ENCODE measurements around the gene TEX29.

The TEX29 gene

DNA sequence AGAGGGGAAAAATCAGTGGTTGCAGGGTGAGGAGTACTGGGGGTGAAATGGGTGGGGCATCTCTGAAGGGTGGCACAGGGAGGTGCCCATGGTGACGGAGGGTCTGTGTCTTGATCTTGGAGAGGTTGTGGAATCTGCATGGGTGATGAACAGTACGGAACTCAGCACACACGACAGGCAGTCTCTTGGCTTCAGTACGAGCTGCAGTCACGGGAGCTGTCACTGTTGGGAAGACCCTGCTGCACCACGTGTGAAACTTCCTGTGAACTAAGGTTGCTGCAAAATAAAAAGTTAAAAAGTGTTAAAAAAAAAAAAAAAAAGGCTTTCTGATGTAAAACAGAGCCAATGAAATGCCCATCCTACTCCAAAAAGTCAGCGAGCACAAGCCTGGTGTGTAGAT is 34.3 kb downstream of the TEX29 start:
- Histone ChIP-seq H3K4me1 (ENCODE audit: low read depth, poor library complexity, severe bottlenecking) (no peaks in the 10 kb centered on the region), H4K20me1 (ENCODE audit: insufficient read depth) (no peaks in the 10 kb centered on the region), H3K27me3 (ENCODE audit: insufficient read depth, low read depth) (no peaks in the 10 kb centered on the region), H2AFZ (ENCODE audit: low read depth) (no peak overlapping the region), H3K79me2 (ENCODE audit: insufficient read depth, low read depth) (no peaks in the 10 kb centered on the region), H3K27ac (no peak overlapping the region), H3K4me2 (no peak overlapping the region), H3K9ac (no peak overlapping the region), H3K4me3 (IDR thresholded peaks at IDR 0.05; ENCODE audit: insufficient read depth, low read depth, low read length) (no peak overlapping the region), H3K36me3 (ENCODE audit: insufficient read depth) (no peaks in the 10 kb centered on the region)
- TF ChIP-seq, protein P1, sequence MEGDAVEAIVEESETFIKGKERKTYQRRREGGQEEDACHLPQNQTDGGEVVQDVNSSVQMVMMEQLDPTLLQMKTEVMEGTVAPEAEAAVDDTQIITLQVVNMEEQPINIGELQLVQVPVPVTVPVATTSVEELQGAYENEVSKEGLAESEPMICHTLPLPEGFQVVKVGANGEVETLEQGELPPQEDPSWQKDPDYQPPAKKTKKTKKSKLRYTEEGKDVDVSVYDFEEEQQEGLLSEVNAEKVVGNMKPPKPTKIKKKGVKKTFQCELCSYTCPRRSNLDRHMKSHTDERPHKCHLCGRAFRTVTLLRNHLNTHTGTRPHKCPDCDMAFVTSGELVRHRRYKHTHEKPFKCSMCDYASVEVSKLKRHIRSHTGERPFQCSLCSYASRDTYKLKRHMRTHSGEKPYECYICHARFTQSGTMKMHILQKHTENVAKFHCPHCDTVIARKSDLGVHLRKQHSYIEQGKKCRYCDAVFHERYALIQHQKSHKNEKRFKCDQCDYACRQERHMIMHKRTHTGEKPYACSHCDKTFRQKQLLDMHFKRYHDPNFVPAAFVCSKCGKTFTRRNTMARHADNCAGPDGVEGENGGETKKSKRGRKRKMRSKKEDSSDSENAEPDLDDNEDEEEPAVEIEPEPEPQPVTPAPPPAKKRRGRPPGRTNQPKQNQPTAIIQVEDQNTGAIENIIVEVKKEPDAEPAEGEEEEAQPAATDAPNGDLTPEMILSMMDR (conservative IDR thresholded peaks at IDR 0.05; ENCODE audit: low read depth, low read length), result no peak

DNA sequence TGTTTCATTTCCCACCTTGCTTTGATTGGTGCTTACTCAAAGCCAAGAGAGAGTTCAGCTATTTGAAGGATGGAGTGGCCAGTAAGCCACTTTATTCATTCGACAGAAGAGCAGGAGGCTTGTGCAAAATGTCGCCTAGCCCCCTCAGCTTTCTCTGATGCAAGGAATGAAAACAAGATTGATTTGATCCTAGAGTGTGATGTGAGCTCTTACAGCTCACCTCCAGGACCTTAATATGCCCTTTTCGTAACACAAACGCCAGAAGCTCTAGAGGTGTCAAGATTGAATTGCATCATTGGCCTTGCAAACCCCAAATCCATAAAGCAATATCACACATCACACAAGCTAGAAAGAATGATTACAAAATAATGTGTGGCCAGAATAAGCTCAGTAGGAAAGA is 36.4 kb downstream of the TEX29 start:
- Histone ChIP-seq H3K27me3 (ENCODE audit: insufficient read depth, low read depth) (no peaks in the 10 kb centered on the region), H3K79me2 (ENCODE audit: insufficient read depth, low read depth) (no peaks in the 10 kb centered on the region), H3K27ac (no peak overlapping the region), H3K4me2 (no peak overlapping the region), H3K4me3 (IDR thresholded peaks at IDR 0.05; ENCODE audit: insufficient read depth, low read depth, low read length) (no peak overlapping the region), H4K20me1 (ENCODE audit: insufficient read depth) (no peaks in the 10 kb centered on the region), H3K36me3 (ENCODE audit: insufficient read depth) (no peaks in the 10 kb centered on the region), H3K4me1 (ENCODE audit: low read depth, poor library complexity, severe bottlenecking) (no peaks in the 10 kb centered on the region), H3K9ac (no peak overlapping the region), H2AFZ (ENCODE audit: low read depth) (no peak overlapping the region)
- TF ChIP-seq, protein P1 (conservative IDR thresholded peaks at IDR 0.05; ENCODE audit: low read depth, low read length), result no peak

DNA sequence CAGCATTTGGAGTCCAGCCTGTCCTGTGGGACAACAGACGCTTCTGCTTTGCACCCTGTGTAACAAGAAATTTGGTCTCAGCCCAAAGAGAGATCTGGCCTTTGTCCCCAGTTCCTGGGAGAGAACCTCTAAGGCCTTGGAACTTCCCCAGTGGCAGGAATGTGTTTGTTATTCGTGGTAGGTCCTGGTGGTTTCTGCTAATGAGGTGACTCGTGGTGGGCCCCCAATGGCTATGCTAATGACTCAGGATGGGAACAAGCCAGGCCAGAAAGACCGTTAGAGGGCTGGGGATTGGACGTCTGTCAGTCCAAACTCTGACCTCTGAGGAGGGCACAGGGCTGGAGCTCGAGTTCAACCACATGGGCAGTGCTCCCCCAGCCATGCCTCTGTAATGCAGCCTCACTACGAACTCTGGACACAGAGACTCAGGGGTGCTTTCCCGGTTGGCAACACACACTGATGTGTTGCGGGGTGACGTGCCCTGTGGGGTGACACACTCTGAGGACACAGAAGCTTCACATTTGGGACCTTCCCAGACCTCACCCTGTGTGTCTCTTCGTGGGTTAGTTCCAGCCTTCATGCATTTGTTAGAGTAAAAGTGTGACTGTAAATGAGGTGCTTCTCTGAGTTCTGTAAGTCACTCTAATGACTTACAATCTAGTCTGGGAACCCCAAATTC is 38.9 kb downstream of the TEX29 start:
- H3K4me2 ChIP-seq, result no peak overlapping the region
- H3K79me2 ChIP-seq (ENCODE audit: insufficient read depth, low read depth), result no peaks in the 10 kb centered on the region
- no peaks in the 10 kb centered on the region for H3K27me3 ChIP-seq (ENCODE audit: insufficient read depth, low read depth)
- H3K36me3 ChIP-seq (ENCODE audit: insufficient read depth), result no peaks in the 10 kb centered on the region
- H2AFZ ChIP-seq (ENCODE audit: low read depth), result no peak overlapping the region
- H3K27ac ChIP-seq, result no peak overlapping the region
- H3K9ac ChIP-seq, result no peak overlapping the region
- TF ChIP-seq, protein P1 (conservative IDR thresholded peaks at IDR 0.05; ENCODE audit: low read depth, low read length), result no peak
- H3K4me3 ChIP-seq (IDR thresholded peaks at IDR 0.05; ENCODE audit: insufficient read depth, low read depth, low read length), result no peak overlapping the region
- H3K4me1 ChIP-seq (ENCODE audit: low read depth, poor library complexity, severe bottlenecking), result no peaks in the 10 kb centered on the region
- H4K20me1 ChIP-seq (ENCODE audit: insufficient read depth), result no peaks in the 10 kb centered on the region

DNA sequence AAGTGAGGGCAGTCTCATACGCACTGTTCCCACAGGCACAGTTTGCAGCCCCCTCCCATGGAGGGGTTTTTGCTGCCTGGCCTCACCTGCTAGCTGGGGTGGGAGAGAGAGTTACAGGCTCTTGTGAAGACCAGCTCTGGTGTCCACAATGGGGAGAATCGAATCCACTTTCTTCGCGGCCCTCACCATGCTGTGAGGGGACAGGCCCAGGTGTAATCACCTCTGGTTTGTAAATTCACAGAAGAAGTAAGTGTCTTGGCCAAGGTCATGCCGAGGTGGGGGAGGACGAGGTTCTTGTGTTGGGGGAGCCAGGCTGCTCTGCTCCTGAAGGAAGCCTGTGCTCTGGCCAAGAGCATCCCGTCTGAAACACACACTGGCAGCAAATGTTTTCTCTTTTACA is 39.5 kb downstream of the TEX29 start:
- H3K79me2 ChIP-seq (ENCODE audit: insufficient read depth, low read depth), result no peaks in the 10 kb centered on the region
- no peak overlapping the region for H2AFZ ChIP-seq (ENCODE audit: low read depth)
- no peak overlapping the region for H3K9ac ChIP-seq
- no peaks in the 10 kb centered on the region for H3K4me1 ChIP-seq (ENCODE audit: low read depth, poor library complexity, severe bottlenecking)
- no peak overlapping the region for H3K27ac ChIP-seq
- no peaks in the 10 kb centered on the region for H3K27me3 ChIP-seq (ENCODE audit: insufficient read depth, low read depth)
- no peaks in the 10 kb centered on the region for H4K20me1 ChIP-seq (ENCODE audit: insufficient read depth)
- no peak overlapping the region for H3K4me2 ChIP-seq
- H3K36me3 ChIP-seq (ENCODE audit: insufficient read depth), result no peaks in the 10 kb centered on the region
- TF ChIP-seq, protein P1 (conservative IDR thresholded peaks at IDR 0.05; ENCODE audit: low read depth, low read length), result no peak
- no peak overlapping the region for H3K4me3 ChIP-seq (IDR thresholded peaks at IDR 0.05; ENCODE audit: insufficient read depth, low read depth, low read length)

All from KMS-11 (cell line).